K562 (cell line): ENCODE measurements around the gene CPS1. TPM values are rescaled to one million over a fixed set of nuclear protein-coding genes. Genes with fewer than 3 reads are reported as not detected.
A peak's percentile ranks its signal among the peaks of the same experiment; 100 is the strongest.

Experiments
- ATAC-seq: fragments of 200-7000 bp; cut with Tn5 transposase; 3 replicates; pipeline ENCODE4 v1.9.1; 2020; ENCODE audit warnings: moderate library complexity
- BruUV-seq: library from RNA; stranded (reverse); fragments of 400-500 nt; replicated peaks from 2 replicates; lab custom pipeline; 2021; lab: Mats Ljungman, UMichigan
- CTCF ChIA-PET: fragments of 300-600 bp; formaldehyde crosslinking; extraction: SDS; loops from one replicate; lab custom pipeline; 2021; ENCODE audit warnings: low intra/inter-chr PET ratio; lab: Yijun Ruan, JAX
- POLR2A ChIA-PET: fragments of 300-600, 350-650 bp; sonication (Branson Sonifier 250); formaldehyde crosslinking; extraction: SDS; loops from one replicate; lab custom pipeline; 2021; ENCODE audit warnings: antibody characterized with exemption, inconsistent platforms; lab: Yijun Ruan, JAX
- DNase-seq, 4 experiments: peaks; one replicate each; pipeline versions ENCODE4 v3.0.0 to v3.0.0-alpha.2; 2011 to 2018; ENCODE audit warnings: low spot score in 3 of 4, mixed read lengths in 3 of 4; ENCODE audit errors: extremely low read depth in 1 of 4
- FAIRE-seq: peaks from 2 replicates; lab custom pipeline; 2011; peaks lifted over from hg19 to GRCh38; lab: Jason Lieb, UNC
- H2AFZ ChIP-seq: 2 replicates; pipeline ENCODE4 v1.6.0; 2011; ENCODE audit warnings: low read depth, low read length, control low read depth, inconsistent platforms
- H3K27ac ChIP-seq: fragments of 200-600 bp; 3 replicates; pipeline ENCODE4 v1.8.0; 2011; ENCODE audit warnings: low read depth, mild to moderate bottlenecking, control low read depth, inconsistent platforms, low read length, moderate library complexity, mixed read lengths; ENCODE audit errors: extremely low read depth
- H3K27me3 ChIP-seq, 2 experiments: fragments of 300-600 bp in 1 of 2; 2 replicates in 1 of 2; 3 replicates in 1 of 2; pipeline versions ENCODE4 v1.6.0 to v1.8.0; 2011; ENCODE audit warnings: inconsistent platforms in 2 of 2, low read length in 2 of 2, mild to moderate bottlenecking in 1 of 2, mixed read lengths in 1 of 2, moderate library complexity in 1 of 2; ENCODE audit not compliant: control insufficient read depth in 2 of 2, insufficient read depth in 2 of 2
- H3K36me3 ChIP-seq: fragments of 300-600 bp; 3 replicates; pipeline ENCODE4 v1.8.0; 2011; ENCODE audit warnings: mild to moderate bottlenecking, low read length, inconsistent platforms; ENCODE audit not compliant: control insufficient read depth, insufficient read depth
- H3K4me1 ChIP-seq, 2 experiments: fragments of 200-600 bp in 1 of 2; replicated peaks in 1 of 2; 2 replicates in 1 of 2; 3 replicates in 1 of 2; pipeline versions ENCODE4 v1.5.1 to v1.8.0; 2011; ENCODE audit warnings: inconsistent platforms in 2 of 2, low read length in 2 of 2, mild to moderate bottlenecking in 1 of 2, mixed read lengths in 1 of 2, moderate library complexity in 1 of 2; ENCODE audit not compliant: control insufficient read depth in 2 of 2, insufficient read depth in 2 of 2
- H3K4me2 ChIP-seq: 2 replicates; pipeline ENCODE4 v1.6.1; 2011; ENCODE audit warnings: low read length, control low read depth, inconsistent platforms, mixed read lengths; ENCODE audit not compliant: insufficient read depth
- H3K4me3 ChIP-seq: fragments of 200-600 bp; sonication (generic), shearing (Covaris generic); 2 replicates; pipeline ENCODE4 v1.5.1; 2016; ENCODE audit warnings: control low read depth, inconsistent platforms
- H3K79me2 ChIP-seq: fragments of 200-600 bp; 3 replicates; pipeline ENCODE4 v1.8.0; 2011; ENCODE audit warnings: low read length, inconsistent platforms; ENCODE audit not compliant: control insufficient read depth, insufficient read depth
- H3K9ac ChIP-seq, 2 experiments: 2 replicates each; pipeline versions ENCODE4 v1.6.0 to v1.6.1; 2011; ENCODE audit warnings: low read depth in 2 of 2, low read length in 2 of 2, control low read depth in 1 of 2, inconsistent platforms in 1 of 2, mild to moderate bottlenecking in 1 of 2, mixed read lengths in 1 of 2; ENCODE audit not compliant: insufficient read depth in 1 of 2
- H3K9me1 ChIP-seq: one replicate; pipeline ENCODE4 v1.6.0; 2011; ENCODE audit warnings: inconsistent platforms, mild to moderate bottlenecking, low read length, moderate library complexity; ENCODE audit not compliant: control insufficient read depth, insufficient read depth
- H3K9me3 ChIP-seq: replicated peaks from 2 replicates; pipeline ENCODE4 v1.5.1; 2011; ENCODE audit warnings: low read depth, low read length, inconsistent platforms; ENCODE audit not compliant: control insufficient read depth, insufficient read depth
- H4K20me1 ChIP-seq: replicated peaks from 2 replicates; pipeline ENCODE4 v1.6.1; 2011; ENCODE audit warnings: low read length, inconsistent platforms, mixed read lengths; ENCODE audit not compliant: control insufficient read depth, insufficient read depth
- EZH2 ChIP-seq: IDR thresholded peaks from 2 replicates; pipeline ENCODE4 v1.6.1; 2012; ENCODE audit warnings: low read depth, mild to moderate bottlenecking, inconsistent platforms, low read length, borderline replicate concordance
- FOXA1 ChIP-seq: fragments of 450-650 bp; IDR thresholded peaks from 2 replicates; pipeline ENCODE4 v1.6.1; 2016; ENCODE audit warnings: mild to moderate bottlenecking, borderline replicate concordance
- KAT2B ChIP-seq: IDR thresholded peaks from one replicate; pipeline ENCODE4 v1.6.1; 2012; ENCODE audit warnings: low read depth, mild to moderate bottlenecking, control low read depth, inconsistent platforms, low read length, moderate library complexity
- PBX2 ChIP-seq, 2 experiments: IDR thresholded peaks in 1 of 2; conservative IDR thresholded peaks in 1 of 2; 2 replicates each; pipeline ENCODE4 v1.6.1; 2016; ENCODE audit warnings: low read depth in 2 of 2, mild to moderate bottlenecking in 1 of 2, missing compliant biosample characterization in 1 of 2, missing genetic modification characterization in 1 of 2, moderate library complexity in 1 of 2
- PKNOX1 ChIP-seq: fragments of 450-650 bp; IDR thresholded peaks from 2 replicates; pipeline ENCODE4 v1.6.1; 2016
- RBM14 ChIP-seq: fragments of 200-400 bp; formaldehyde crosslinking; IDR thresholded peaks from 2 replicates; pipeline ENCODE4 v1.6.1; 2018; ENCODE audit warnings: low read depth, mild to moderate bottlenecking, low read length, moderate library complexity, borderline replicate concordance; ENCODE audit not compliant: insufficient read depth
- ZNF316 ChIP-seq: fragments of 450-650 bp; IDR thresholded peaks from 2 replicates; pipeline ENCODE4 v1.6.1; 2016
- WGBS: fragments of 100-300 bp; shearing (Covaris generic); methylation state at CpG from one replicate; pipeline ENCODE4 v1.1.6; 2016; ENCODE audit warnings: low coverage, mixed read lengths; ENCODE audit not compliant: insufficient coverage; ENCODE audit errors: missing lambda C conversion rate; 5-methylcytosine and 5-hydroxymethylcytosine counted together
- in situ Hi-C: fragments of 300-500 bp; cut with MboI; formaldehyde crosslinking; loops from 4 replicates; pipeline ENCODE4 v1.15.0; 2018; ENCODE audit warnings: inconsistent platforms, mixed read lengths
- intact Hi-C: fragments of 100-400 bp; cut with micrococcal nuclease; formaldehyde crosslinking; loops from 2 replicates; pipeline ENCODE4 v1.14.2; 2022
- polyA plus RNA-seq, 8 experiments: library from polyadenylated mRNA; depleted of rRNA in 4 of 8; stranded (reverse) in 5 of 8; unstranded in 3 of 8; fragments of >200 nt; fragmentation: Nextera tagmentation in 2 of 8; fragmentation: Illumina TruSeq in 1 of 8; extraction: Ambion mirVana in 2 of 8; extraction: Trizol in 1 of 8; gene quantifications; 2 replicates each; pipeline versions ENCODE4 v1.2.1 to v1.2.3, GENCODE V29; 2011 to 2014; ENCODE audit warnings: inconsistent platforms in 1 of 8, missing spikeins in 1 of 8
- total RNA-seq, 7 experiments: library from RNA; depleted of rRNA in 6 of 7; stranded (reverse); fragments of >200 nt in 6 of 7; fragmentation: Illumina TruSeq in 2 of 7; extraction: Trizol in 2 of 7; gene quantifications; 2 replicates each; pipeline versions ENCODE4 v1.2.1 to v1.2.3, GENCODE V29; 2011 to 2021; ENCODE audit warnings: low replicate concordance in 1 of 7

CPS1 gene
- total and polyA plus RNA-seq, 9 of the 15 experiments (the other 6 are each of a cell fraction or from before 2014, with no cell fraction given): 2.4 to 13.5 (median 6.0) TPM

DNA sequence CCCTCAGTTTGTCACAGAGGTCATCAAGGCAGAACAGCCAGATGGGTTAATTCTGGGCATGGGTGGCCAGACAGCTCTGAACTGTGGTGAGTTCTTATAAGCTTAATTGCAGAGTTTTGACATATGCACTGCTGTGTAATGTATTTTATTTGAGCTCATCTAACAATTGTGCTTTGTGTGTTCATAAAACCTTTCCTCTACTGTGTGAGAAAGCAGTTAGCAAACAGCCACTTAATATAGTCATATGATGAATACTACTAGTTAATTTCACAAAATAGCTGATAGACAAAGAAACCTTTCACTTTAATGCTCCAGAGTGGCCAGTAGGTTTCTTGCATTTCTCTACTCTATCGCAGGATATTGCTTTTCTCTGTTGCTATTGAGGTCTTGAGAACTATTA is 43.1 kb downstream of the CPS1 start (continued):
- TF ChIP-seq FOXA1 (no peak), PBX2 (CRISPR knock-in tag; IDR thresholded peaks at IDR 0.05; ENCODE audit: low read depth) (no peak), PBX2 (tag; conservative IDR thresholded peaks at IDR 0.05; ENCODE audit: low read depth) (no peak)

- no TSS peak for BruUV-seq
- Histone ChIP-seq H3K36me3 (no peaks in the 10 kb centered on the region), H3K27me3 (no peaks in the 10 kb centered on the region), H3K4me3 (no peak overlapping the region), H3K4me2 (no peak overlapping the region), H4K20me1 (no peaks in the 10 kb centered on the region), H3K9me3 (no peaks in the 10 kb centered on the region), H3K79me2 (no peaks in the 10 kb centered on the region), H3K9me1 (no peaks in the 10 kb centered on the region), H3K4me1 (no peaks in the 10 kb centered on the region), H3K9ac (no peak overlapping the region), H2AFZ (no peak overlapping the region), H3K27ac (no peak overlapping the region)
- whole genome bisulfite sequencing: 0% methylated on average over 1 of the region's 1 CpG
- POLR2A ChIA-PET: no interaction called here
- in situ Hi-C loops: no loop called here
- ATAC-seq: no peak
- no peak for DNase-seq
- TF ChIP-seq EZH2: no peak
- TF ChIP-seq KAT2B: no peak
- peak; percentile 28; the same call in 1 of the 2 replicates for TF ChIP-seq ZNF316
- TF ChIP-seq PKNOX1: no peak
- TF ChIP-seq RBM14: no peak
- no peak for FAIRE-seq
- CTCF ChIA-PET: no interaction called here
- intact Hi-C loops: no loop called here
Measured at GRCh38 chr2:210604666-210605065, 48.3 kb downstream of the CPS1 start.
